Hepatocyte (in vitro differentiated cells): ENCODE results near the gene SCAI.

Source experiments
- CTCF ChIP-seq: fragments of 200-600 bp; sonication (generic); IDR thresholded peaks from 2 replicates; pipeline ENCODE4 v1.5.1; 2016; ENCODE audit warnings: antibody characterized with exemption, mild to moderate bottlenecking; ENCODE audit not compliant: poor library complexity
- EZH2 ChIP-seq: fragments of 200-600 bp; sonication (generic); IDR thresholded peaks from 2 replicates; pipeline ENCODE4 v1.6.1; 2016; ENCODE audit warnings: antibody characterized with exemption, mild to moderate bottlenecking, borderline replicate concordance
- EZH2phosphoT487 ChIP-seq: fragments of 200-600 bp; sonication (generic); IDR thresholded peaks from one replicate; pipeline ENCODE4 v1.6.1; 2018; ENCODE audit warnings: antibody characterized with exemption, mild to moderate bottlenecking, low read depth, moderate library complexity; ENCODE audit not compliant: unreplicated experiment, severe bottlenecking

GRCh38 chr9:125166762-125167161 lies 23.4 kb upstream of the SCAI start:
- TF ChIP-seq CTCF (no peak), EZH2 (no peak), EZH2phosphoT487 (no peak)
